NCI-H1436 (cell line): ENCODE measurements around the gene PRC1.
A peak's percentile ranks its signal among the peaks of the same experiment; 100 is the strongest.
"Not testable (repeated sequence)": the region's sequence is repeated elsewhere in the genome, so short reads cannot be mapped to it uniquely, and the experiment has no call there.

Experiments used
- DNase-seq: peaks from one replicate; lab custom pipeline; 2025; lab: John Stamatoyannopoulos, UW

PRC1 gene

DNA sequence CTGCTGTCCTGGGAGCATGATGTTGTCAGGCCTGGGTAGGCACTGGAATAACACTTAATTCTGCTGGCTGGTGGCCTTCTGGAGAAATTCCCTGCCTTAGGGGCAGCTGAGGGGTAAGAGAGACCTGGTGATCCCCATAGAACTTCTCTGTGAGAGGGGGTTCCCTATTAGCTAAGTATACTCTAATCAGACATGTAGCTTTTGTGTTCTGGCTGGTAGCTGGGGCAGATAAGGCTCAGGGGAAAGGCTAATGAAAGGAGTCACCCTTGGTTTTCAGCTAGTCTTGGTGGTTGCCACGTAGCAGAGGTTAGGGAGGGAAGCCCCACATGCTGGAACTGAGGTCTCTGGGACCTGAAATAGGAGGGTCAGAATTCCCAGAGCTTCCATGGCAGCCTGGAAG lies 61.0 kb downstream of the PRC1 start:
- no peak for DNase-seq

DNA sequence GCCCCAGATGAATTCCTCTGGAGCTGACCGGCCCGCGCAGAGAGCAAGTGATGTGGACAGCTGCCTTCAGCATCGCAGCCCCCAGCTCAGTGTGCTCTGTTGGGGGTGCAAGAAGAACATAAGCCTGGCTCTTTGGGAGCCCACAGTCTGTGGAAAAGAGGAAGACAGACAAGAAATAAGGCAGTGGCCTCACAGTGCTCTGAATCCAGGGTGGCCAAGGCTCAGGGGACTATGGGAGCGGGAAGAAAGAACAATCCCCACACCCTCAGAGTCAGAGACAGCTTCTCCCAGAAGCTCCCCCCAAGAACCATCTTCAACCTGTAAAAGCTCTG lies 61.7 kb downstream of the PRC1 start:
- DNase-seq, result no peak

DNA sequence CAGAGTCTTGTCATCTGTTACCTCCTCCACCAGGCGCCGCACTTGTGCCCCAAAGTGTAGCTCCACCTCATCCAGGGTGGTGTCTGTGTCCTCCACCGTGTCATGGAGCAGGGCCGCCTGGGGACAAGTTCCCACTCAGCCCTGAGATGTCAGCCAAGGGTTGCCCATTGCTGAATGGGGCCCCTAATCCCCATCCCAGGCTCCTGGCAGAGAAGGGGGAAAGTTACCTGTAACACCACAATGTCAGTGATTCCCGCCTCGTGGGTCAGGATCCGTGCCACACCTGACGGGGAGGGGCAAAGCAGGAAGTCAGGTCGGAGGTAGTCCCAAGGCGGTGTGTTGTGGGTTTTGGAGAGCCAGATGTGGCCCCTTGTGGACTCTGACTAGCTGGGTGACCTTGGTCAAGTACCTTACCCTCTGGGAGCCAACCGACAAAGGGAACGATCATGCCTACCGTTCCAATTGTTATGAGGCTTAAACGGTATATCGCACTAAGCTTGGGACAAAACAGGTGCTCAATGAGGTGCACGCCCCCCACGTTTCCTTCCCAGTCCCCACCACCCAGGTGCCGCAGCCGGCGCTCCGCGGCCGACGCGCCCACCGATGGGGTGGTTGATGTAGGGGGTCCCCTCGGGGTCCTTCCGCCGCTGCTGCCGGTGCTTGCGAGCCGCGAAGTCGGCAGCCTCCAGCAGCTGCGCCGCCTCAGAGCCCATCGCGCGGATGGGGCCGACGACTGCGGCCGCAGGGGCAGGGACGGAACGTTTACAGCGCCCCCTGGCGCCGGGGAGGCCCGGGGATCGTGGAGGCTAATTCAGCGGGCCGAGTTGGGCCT lies 62.3 kb downstream of the PRC1 start, which contains the start of gene HDDC3:
Gene HDDC3 (minus strand): TSS at position 722 of the 832 bp plus-strand sequence. CDS start 9 bp downstream, at position 713.
- peak; percentile 83 for DNase-seq

DNA sequence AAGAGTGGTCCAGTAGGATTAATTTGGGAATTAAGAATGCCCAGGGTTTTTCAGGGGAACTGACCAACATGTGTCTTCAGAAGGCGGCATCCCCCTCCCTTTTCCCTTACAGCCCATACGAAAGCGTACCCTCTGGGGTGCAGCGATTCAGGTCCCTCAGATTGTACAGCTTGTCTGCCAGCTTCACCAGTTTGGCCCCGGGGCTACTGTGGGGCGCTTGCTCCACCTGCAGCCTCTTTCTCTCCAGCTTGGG lies 62.8 kb downstream of the PRC1 start:
- DNase-seq, result no peak

DNA sequence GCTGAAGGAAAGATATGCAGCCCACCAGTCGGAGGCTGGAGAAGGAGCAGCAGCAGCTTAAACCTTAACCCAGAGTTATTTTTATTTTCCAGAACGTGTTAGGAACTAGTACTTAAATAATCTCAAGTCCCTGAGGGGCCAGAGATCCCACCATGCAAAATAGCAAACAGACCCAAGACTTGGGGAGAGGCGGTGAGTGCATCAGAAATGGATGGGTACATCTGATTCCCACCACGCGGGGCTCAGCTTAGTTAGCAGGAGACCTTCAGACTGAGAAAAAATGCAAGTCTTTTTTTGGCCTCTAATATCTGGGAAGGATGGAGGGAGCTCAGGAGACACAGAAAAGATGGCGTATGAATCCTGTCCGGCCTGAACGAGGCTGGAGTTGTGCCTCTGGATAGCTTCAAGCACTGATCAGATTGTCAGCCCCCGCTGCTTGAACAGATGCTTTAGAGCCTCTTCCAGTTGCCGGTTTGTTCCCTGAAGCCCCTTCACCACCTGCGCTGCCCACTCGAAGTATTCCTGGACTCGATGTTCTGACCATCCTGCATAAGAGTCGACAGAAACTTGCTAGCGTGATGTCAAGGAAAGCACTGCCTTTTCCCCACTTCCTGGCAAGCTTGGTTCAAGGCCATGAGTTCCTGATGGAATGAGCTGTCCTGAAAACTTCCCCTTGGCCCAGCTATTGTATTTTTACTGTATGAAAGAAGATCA lies 63.3 kb downstream of the PRC1 start:
- peak; percentile 1 for DNase-seq

DNA sequence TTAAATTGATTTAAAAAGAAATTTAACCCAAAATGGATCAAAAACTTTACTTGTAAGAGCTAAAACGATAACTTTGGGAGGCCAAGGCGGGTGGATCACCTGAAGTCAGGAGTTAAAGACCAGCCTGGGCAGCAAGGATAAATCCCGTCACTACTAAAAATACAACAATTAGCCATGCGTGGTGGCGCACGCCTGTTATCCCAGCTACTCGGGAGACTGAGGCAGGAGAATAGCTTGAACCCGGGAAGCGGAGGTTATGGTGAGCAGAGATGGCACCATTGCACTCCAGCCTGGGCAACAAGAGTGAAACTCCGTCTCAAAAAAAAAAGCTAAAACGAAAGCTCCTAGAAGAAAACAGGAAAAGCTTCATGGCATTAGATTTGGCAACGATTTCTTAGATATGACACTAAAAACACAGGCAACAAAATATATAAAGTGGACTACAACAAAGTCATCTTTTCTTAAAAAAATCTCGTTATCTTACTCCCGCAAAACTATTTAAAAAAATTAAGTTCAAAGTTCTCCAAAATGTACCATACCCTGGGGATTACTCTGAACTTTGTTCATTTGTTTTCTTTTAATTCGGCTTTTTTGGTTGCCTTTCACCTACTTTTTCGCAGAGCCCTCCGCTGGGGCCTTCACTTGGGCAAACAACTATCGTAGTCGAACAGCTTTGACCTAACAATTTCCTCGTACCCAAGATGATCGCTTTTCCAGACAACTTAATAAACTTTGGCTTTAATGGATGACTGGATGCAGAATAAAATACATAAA lies 64.9 kb downstream of the PRC1 start:
- DNase-seq, result no peak

DNA sequence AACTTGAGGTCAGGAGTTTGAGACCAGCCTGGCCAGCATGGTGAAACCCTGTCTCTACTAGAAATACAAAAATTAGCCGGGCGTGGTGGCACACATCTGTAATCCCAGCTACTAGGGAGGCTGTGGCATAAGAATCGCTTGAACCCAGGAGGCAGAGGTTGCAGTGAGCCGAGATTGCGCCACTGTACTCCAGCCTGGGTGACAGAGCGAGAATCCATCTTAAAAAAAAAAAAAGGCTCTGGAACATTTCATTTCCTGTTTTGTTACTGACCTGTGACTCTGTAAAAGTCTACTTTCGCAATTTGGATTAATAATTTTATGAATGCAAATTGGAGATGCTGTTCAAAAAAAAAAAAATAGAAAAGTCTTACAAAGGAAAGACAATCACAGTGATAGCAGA lies 66.2 kb downstream of the PRC1 start:
- DNase-seq, result not testable (repeated sequence)

DNA sequence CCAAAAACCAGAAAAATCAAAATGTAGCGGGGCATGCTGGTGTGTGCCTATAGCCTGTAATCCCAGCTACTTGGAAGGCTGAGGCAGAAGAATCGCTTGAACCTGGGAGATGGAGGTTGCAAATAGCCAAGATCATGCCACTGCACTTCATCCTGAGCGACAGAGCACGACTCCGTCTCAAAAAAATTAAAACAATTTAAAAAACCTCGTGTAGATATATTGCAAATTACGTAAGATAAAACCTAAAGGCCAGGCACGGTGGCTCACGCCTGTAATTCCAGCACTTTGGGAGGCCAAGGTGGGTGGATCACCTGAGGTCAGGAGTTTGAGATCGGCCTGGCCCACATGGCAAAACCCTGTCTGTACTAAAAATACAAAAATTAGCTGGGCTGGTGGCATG lies 67.6 kb downstream of the PRC1 start:
- DNase-seq, result not testable (repeated sequence)

DNA sequence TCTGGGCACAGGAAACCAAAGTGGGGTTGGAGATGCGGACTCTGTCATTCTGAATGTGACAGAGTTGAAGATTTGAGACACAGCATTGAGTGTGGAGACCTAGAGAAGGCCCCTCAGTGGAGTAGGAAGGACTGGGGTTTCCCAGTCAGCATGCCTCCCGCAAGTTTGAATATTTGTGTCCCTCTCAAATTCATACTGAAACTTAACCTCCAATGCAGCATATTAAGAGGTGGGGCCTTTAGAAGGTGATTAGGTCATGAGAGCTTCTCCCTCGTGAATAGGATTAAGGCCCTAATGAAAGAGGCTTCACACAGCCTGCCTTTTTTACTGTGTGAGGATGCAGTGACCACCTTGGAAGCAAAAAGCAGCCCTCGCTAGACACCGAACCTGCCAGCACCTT lies 70.0 kb downstream of the PRC1 start:
- DNase-seq, result no peak

DNA sequence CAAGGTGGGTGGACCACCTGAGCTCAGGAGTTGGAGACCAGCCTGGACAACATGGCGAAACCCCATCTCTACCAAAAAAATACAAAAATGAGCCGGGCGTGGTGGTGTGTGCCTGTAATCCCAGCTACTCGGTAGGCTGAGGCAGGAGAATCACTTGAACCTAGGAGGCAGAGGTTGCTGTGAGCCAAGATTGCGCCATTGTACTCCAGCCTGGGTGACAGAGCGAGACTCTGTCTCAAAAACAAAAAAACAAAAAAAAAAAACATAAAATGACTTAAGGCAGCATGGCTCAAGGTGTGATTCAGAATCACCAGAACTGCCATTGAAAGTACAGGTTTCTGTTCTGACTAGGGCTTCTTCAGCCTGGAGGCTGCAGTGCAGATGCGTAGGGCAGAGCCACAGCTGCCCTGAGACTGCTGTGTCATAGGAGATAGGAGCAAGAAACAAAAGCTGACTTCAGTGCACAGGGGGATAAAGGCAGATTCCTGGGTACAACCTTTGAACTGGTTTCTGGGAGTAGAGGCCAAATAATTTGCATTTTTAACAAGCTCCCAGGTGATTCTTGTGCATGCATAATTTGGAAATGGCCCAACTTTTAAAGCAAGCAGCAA lies 71.5 kb downstream of the PRC1 start:
- DNase-seq, result not testable (repeated sequence)

DNA sequence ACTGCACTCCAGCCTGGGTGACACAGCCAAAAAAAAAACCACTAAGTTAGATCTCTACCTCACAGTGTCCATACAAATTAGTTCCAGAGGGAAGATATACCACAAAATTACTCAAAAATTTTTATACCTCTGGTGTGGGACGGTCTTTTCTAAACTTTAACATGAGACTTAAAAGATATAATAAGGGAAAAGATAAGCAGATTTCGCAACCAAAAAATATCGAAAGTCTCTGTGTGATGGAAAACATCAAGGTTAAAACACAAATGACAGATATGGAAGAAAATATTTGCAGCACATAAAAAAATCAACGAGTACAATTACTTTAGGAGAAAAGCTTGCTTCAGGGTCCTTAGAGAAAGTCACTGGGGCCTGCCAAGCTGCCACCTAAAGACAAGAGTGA lies 72.4 kb downstream of the PRC1 start:
- no peak for DNase-seq

DNA sequence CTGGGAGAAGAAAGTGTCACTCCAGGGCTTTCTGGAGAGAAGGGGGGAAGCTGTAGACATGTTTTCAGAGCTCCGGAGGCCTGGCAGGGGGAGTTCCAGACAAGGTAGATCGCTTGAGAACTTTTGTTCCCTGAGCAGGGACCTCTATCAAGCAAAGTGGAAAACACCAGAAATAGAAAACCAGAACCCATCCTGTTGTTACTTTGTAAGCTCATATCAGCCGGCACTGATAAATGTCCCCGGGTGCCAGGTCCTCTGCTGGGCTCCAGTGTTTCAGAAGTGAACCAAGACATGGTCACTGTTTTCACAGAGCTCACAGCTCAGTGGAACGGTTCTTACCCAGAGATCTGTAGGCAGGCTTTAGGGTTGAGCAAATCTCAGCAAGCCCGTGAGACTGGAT lies 75.5 kb downstream of the PRC1 start:
- DNase-seq, result no peak

DNA sequence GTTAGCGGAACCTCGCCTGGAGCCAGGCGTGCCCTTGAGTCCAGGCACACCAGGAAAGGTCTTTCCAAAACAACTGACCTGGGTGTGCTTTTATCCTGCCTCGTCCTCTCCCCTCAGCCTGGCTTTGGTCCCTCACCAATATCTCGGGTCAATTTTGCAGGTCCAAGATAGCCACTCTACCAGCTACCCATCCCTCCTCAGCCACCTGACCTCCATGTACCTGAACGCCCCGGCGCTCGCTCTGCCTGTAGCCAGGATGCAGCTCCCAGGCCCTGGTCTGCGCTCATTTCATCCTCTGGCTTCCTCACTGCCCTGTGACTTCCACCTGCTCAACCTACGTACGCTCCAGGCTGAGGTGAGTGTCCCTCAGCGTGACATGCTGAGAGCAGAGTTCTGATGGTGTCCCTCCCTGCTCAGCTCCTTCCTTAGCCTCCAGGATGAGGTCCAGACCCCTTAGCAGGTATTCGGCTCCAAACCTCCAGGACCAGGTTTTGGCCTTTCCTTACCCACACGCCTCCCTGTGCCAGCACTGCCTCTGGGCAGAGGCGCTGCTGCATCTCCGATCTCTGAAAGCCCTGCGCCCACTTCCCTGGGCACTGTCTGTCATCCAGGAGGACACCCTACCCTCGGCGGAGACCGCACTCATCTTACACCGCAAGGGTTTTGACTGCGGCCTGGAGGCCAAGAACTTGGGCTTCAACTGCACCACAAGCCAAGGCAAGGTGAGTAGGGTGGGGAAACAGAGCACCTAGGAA lies 76.1 kb downstream of the PRC1 start:
- no peak for DNase-seq

DNA sequence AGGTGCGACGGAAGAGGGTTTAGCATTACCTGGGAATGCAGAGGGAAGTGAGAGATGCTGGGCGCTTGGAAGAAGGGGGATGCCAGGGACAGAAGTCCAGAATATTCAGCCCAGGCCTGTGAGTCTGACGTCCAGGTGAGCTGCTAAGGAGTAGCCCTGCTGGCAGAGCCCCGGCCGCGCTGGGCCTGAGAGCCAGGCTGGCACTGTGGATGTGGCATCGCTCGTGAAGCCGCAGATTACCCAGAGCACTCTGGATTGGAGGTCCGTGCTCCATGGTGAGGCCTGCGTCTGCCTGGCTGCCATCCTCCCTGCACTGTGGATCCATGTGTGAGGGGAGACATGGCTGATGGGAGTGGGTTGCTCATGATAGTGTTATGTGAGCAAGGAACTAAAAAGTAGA lies 76.8 kb downstream of the PRC1 start:
- DNase-seq, result no peak

DNA sequence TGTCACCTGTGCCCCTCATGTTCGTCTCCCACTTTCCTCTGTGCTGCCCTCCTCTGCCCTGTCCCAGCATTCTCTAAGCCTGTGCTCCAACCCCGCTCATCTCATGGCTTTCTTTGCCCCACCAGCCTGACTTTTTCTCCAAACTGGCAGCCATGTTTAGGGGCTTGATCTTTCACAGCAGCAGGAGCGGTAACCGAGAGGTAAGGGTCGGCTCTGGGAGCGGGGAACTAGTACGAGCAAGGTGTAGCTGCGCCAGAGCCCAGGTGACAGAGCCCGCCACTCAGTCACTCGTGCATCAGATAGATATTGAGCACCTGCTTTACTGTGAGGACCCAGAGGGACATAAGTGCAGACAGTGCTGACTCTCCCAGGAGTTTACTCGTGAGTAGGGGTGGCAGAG lies 77.9 kb downstream of the PRC1 start:
- DNase-seq, result no peak
